Uterus (tissue), 4 donors: ENCODE data around the gene AOC3. TPM values are rescaled to one million over a fixed set of nuclear protein-coding genes. Genes with fewer than 3 reads are reported as not detected.
"Not testable (repeated sequence)": the region's sequence is repeated elsewhere in the genome, so short reads cannot be mapped to it uniquely, and the experiment has no call there.

ENCODE experiments used
- DNase-seq, 2 donors: peaks; one replicate each; pipeline ENCODE4 v3.0.0-alpha.2; 2019 to 2020
- H3K27ac ChIP-seq, 2 donors: fragments of 200-600 bp; sonication (generic); 1 replicate in 1 of 2; 2 replicates in 1 of 2; pipeline ENCODE4 v1.5.1; 2016 to 2018
- H3K27me3 ChIP-seq, 2 donors: fragments of 200-600 bp; sonication (generic); one replicate each; pipeline ENCODE4 v1.5.1; 2018 to 2019; ENCODE audit warnings: control low read depth in 1 of 2
- H3K36me3 ChIP-seq, 2 donors: fragments of 200-600 bp; sonication (generic); one replicate each; pipeline ENCODE4 v1.5.1; 2019; ENCODE audit warnings: control low read depth in 1 of 2
- H3K4me1 ChIP-seq, 2 donors: fragments of 200-600 bp; sonication (generic); one replicate each; pipeline ENCODE4 v1.5.1; 2018 to 2019; ENCODE audit warnings: control low read depth in 1 of 2
- H3K4me3 ChIP-seq, 2 donors: fragments of 200-600 bp; sonication (generic); 1 replicate in 1 of 2; 2 replicates in 1 of 2; pipeline ENCODE4 v1.5.1; 2018 to 2019; ENCODE audit warnings: mild to moderate bottlenecking in 1 of 2
- H3K9me3 ChIP-seq, 2 donors: fragments of 200-600 bp; sonication (generic); one replicate each; pipeline ENCODE4 v1.5.1; 2019; ENCODE audit warnings: control low read depth in 1 of 2
- POLR2A ChIP-seq, 2 donors: fragments of 450-650 bp; IDR thresholded peaks; one replicate each; pipeline ENCODE4 v1.6.1; 2016; ENCODE audit warnings: antibody characterized with exemption in 2 of 2, mild to moderate bottlenecking in 1 of 2, moderate library complexity in 1 of 2
- intact Hi-C: fragments of 100-400 bp; cut with DNase I; formaldehyde crosslinking; loops from one replicate; pipeline ENCODE4 v1.15.1; 2023; ENCODE audit warnings: low total_unique reads
- total RNA-seq, 4 donors: library from RNA; depleted of rRNA in 3 of 4; stranded (reverse); fragments of >200 nt in 3 of 4; gene quantifications; one replicate each; pipeline versions ENCODE4 v1.1.0 to v1.2.4, GENCODE V29; 2014 to 2023
- TF ChIP-seq, protein P1 (sequence below), 4 experiments: fragments of 200-600 bp in 2 of 4; fragments of 450-650 bp in 2 of 4; sonication (generic) in 2 of 4; IDR thresholded peaks; one replicate each; pipeline ENCODE4 v1.5.1; 2016 to 2019; ENCODE audit warnings: antibody characterized with exemption in 4 of 4, mild to moderate bottlenecking in 2 of 4, moderate library complexity in 1 of 4
- donor health status: DM: yes; HTN: yes; CAD: no.

AOC3 gene
- total RNA-seq, 4 donors from 2014 or later = 11.8 to 86.2 (median 15.5) TPM

DNA sequence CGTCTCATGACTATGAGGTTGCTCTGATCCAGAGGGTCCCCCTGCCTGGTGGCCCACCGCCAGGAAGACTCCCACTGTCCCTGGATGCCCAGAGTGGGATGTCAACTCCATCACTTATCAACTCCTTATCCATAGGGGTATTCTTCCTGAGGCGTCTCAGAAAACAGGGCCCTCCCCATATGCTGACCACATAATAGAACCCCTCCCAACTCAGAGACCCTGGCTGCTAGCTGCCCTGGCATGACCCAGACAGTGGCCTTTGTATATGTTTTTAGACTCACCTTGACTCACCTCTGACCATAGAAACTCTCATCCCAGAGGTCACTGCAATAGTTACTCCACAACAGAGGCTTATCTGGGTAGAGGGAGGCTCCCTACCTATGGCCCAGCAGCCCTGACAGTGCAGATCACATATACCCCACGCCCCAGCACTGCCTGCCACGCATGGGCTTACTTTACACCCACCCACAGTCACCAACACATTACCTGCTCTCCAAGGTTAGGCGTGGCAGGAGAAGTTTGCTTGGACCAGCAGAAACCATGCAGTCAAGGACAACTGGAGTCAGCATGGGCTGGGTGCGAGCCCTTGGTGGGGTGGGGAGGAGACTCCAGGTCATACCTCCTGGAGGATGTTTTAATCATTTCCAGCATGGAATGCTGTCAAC lies 47.3 kb downstream of the AOC3 start:
- no peak overlapping the region for H3K4me3 ChIP-seq
- DNase-seq = no peak
- intact Hi-C loops = no loop called here
- TF ChIP-seq, protein P1, sequence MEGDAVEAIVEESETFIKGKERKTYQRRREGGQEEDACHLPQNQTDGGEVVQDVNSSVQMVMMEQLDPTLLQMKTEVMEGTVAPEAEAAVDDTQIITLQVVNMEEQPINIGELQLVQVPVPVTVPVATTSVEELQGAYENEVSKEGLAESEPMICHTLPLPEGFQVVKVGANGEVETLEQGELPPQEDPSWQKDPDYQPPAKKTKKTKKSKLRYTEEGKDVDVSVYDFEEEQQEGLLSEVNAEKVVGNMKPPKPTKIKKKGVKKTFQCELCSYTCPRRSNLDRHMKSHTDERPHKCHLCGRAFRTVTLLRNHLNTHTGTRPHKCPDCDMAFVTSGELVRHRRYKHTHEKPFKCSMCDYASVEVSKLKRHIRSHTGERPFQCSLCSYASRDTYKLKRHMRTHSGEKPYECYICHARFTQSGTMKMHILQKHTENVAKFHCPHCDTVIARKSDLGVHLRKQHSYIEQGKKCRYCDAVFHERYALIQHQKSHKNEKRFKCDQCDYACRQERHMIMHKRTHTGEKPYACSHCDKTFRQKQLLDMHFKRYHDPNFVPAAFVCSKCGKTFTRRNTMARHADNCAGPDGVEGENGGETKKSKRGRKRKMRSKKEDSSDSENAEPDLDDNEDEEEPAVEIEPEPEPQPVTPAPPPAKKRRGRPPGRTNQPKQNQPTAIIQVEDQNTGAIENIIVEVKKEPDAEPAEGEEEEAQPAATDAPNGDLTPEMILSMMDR (IDR thresholded peaks at IDR 0.05) = no peak
- TF ChIP-seq POLR2A (IDR thresholded peaks at IDR 0.05) = no peak
- H3K9me3 ChIP-seq = no peaks in the 10 kb centered on the region
- H3K4me1 ChIP-seq = no peaks in the 10 kb centered on the region
- H3K36me3 ChIP-seq = no peaks in the 10 kb centered on the region
- H3K27me3 ChIP-seq = no peaks in the 10 kb centered on the region
- H3K27ac ChIP-seq = no peak overlapping the region

DNA sequence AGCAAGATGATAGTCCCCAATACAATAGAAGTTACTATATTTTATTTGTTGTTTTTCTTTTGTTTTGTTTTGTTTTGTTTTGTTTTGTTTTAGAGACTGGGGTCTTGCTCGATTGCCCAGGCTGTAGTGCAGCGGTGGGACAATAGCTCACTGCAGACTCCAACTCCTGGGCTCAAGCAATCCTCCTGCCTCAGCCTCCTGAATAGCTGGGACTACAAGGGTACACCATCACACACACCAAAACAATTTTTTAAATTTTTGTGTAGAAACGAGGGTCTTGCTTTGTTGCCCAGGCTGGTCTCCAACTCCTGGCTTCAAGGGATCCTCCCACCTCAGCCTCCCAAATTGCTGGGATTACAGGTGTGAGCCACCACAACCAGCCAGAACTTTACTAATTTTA lies 49.0 kb downstream of the AOC3 start:
- H3K27ac ChIP-seq, intact Hi-C loops, H3K4me3 ChIP-seq, DNase-seq, H3K9me3 ChIP-seq, H3K27me3 ChIP-seq, H3K36me3 ChIP-seq, H3K4me1 ChIP-seq: not testable (repeated sequence)

- H3K4me3 ChIP-seq = no peak within 1 kb of the TSS
- no peaks in the 10 kb centered on the region for H3K4me1 ChIP-seq
- no peaks in the 10 kb centered on the region for H3K36me3 ChIP-seq
- intact Hi-C loops = no loop called here
- no peak for DNase-seq
- no peaks in the 10 kb centered on the region for H3K9me3 ChIP-seq
- H3K27me3 ChIP-seq = no peaks in the 10 kb centered on the region
- TF ChIP-seq POLR2A (IDR thresholded peaks at IDR 0.05) = no peak
- TF ChIP-seq, protein P1 (IDR thresholded peaks at IDR 0.05) = no peak
- H3K27ac ChIP-seq = no peak within 1 kb of the TSS
Observed at GRCh38 chr17:42900460-42901331, 49.7 kb downstream of the AOC3 start, which contains the start of gene G6PC1. Gene G6PC1 (plus strand): TSS chr17:42900799. CDS start chr17:42900877, 78 bp downstream.

DNA sequence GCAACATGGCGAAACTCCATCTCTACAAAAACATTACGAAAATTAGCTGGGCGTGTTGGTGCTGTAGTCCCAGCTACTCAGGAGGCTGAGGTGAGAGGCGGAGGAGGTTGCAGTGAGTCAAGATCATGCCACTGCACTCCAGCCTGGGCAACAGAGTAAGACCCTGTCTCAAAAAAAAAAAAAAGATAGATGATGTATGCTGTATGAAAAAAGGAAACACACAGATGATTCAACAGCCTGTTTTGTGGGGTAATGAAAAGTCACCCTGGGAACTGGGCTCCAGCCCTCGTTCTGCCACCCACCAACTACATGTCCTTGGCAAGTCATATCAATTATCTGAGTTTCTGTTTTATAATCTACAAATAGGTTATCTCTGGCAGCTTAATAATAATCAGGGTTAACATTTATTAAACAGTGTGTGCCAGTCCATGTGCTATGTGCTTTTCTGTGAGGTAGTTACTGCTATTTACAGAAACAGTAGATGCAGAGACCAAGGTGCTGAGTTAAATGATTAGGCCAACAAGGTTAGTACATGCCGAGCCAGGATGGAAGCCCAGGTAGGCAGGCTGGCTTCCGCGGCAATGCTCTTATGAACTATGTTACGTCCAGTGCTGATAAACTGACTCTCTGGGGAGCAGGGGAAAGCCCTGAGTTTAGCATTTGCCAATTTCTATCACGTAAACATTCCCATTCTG lies 50.7 kb downstream of the AOC3 start:
- no peaks in the 10 kb centered on the region for H3K27me3 ChIP-seq
- TF ChIP-seq, protein P1 (IDR thresholded peaks at IDR 0.05) = no peak
- no peak for TF ChIP-seq POLR2A (IDR thresholded peaks at IDR 0.05)
- intact Hi-C loops = no loop called here
- DNase-seq = no peak
- no peaks in the 10 kb centered on the region for H3K9me3 ChIP-seq
- H3K4me3 ChIP-seq = no peak overlapping the region
- no peak overlapping the region for H3K27ac ChIP-seq
- no peaks in the 10 kb centered on the region for H3K4me1 ChIP-seq
- H3K36me3 ChIP-seq = no peaks in the 10 kb centered on the region

GRCh38 chr17:42904110-42904469 lies 53.1 kb downstream of the AOC3 start:
- TF ChIP-seq, protein P1 (IDR thresholded peaks at IDR 0.05) = no peak
- no peak for TF ChIP-seq POLR2A (IDR thresholded peaks at IDR 0.05)
- no peaks in the 10 kb centered on the region for H3K27me3 ChIP-seq
- H3K4me1 ChIP-seq = no peaks in the 10 kb centered on the region
- intact Hi-C loops = no loop called here
- H3K27ac ChIP-seq = no peak overlapping the region
- no peak overlapping the region for H3K4me3 ChIP-seq
- DNase-seq = no peak
- H3K9me3 ChIP-seq = no peaks in the 10 kb centered on the region
- no peaks in the 10 kb centered on the region for H3K36me3 ChIP-seq
